B cell (primary cell): ENCODE data around the gene TINAG. TPM values are rescaled to one million over a fixed set of nuclear protein-coding genes. Genes with fewer than 3 reads are reported as not detected.

Experiments used
- ATAC-seq: fragments of 200-7000 bp; cut with Tn5 transposase; one replicate; pipeline ENCODE4 v1.10.0; 2021; ENCODE audit warnings: low read depth, mild to moderate bottlenecking, moderate number of reproducible peaks, moderate library complexity
- CTCF ChIA-PET: fragments of 350-600 bp; sonication (Branson Sonifier 250); formaldehyde crosslinking; loops from one replicate; lab custom pipeline; 2021; ENCODE audit warnings: antibody characterized with exemption, inconsistent platforms; lab: Charles Lee
- POLR2A ChIA-PET: fragments of 350-600 bp; sonication (Branson Sonifier 250); formaldehyde crosslinking; loops from one replicate; lab custom pipeline; 2021; ENCODE audit warnings: antibody characterized with exemption; lab: Charles Lee
- DNase-seq: peaks from one replicate; pipeline ENCODE4 v3.0.0; 2013
- H2AFZ ChIP-seq: 2 replicates; pipeline ENCODE4 v1.6.1; 2012; ENCODE audit warnings: mild to moderate bottlenecking, low read depth, low read length; ENCODE audit not compliant: insufficient read depth, poor library complexity, severe bottlenecking
- H3K27ac ChIP-seq, 2 donors: 1 replicate in 1 of 2; 2 replicates in 1 of 2; pipeline ENCODE4 v1.5.1; 2012 to 2013; ENCODE audit warnings: low read length in 2 of 2, mild to moderate bottlenecking in 2 of 2, moderate library complexity in 1 of 2
- H3K27me3 ChIP-seq, 4 experiments: fragments of 200-600 bp in 1 of 4; sonication (generic) in 1 of 4; replicated peaks in 1 of 4; 1 replicate in 2 of 4; 2 replicates in 2 of 4; pipeline versions ENCODE4 v1.6.1 to v1.7.0; 2013 to 2016; ENCODE audit warnings: low read length in 3 of 4, mild to moderate bottlenecking in 2 of 4, mixed read lengths in 1 of 4, moderate library complexity in 1 of 4; ENCODE audit not compliant: insufficient read depth in 4 of 4, control insufficient read depth in 3 of 4; ENCODE audit errors: control extremely low read depth in 1 of 4
- H3K36me3 ChIP-seq, 2 experiments: replicated peaks in 1 of 2; 1 replicate in 1 of 2; 2 replicates in 1 of 2; pipeline versions ENCODE4 v1.6.1 to v1.7.1; 2013; ENCODE audit warnings: low read length in 1 of 2; ENCODE audit not compliant: insufficient read depth in 2 of 2, control insufficient read depth in 1 of 2; ENCODE audit errors: control extremely low read depth in 1 of 2, extremely low read depth in 1 of 2
- H3K4me1 ChIP-seq, 2 donors: fragments of 200-600 bp in 1 of 2; sonication (generic) in 1 of 2; 1 replicate in 1 of 2; 2 replicates in 1 of 2; pipeline versions ENCODE4 v1.5.1 to v1.6.1; 2013 to 2017; ENCODE audit warnings: low read length in 2 of 2; ENCODE audit not compliant: control insufficient read depth in 2 of 2, insufficient read depth in 2 of 2
- H3K4me2 ChIP-seq: replicated peaks from 2 replicates; pipeline ENCODE3; 2012; ENCODE audit warnings: mild to moderate bottlenecking, low read depth, low read length; ENCODE audit not compliant: poor library complexity, severe bottlenecking
- H3K4me3 ChIP-seq, 5 experiments: fragments of 200-600 bp in 1 of 5; sonication (generic) in 1 of 5; 1 replicate in 3 of 5; 2 replicates in 2 of 5; pipeline versions ENCODE4 v1.5.1 to v1.7.0; 2011 to 2016; ENCODE audit warnings: low read length in 4 of 5, mild to moderate bottlenecking in 4 of 5, low read depth in 2 of 5, control low read depth in 1 of 5, moderate library complexity in 1 of 5; ENCODE audit not compliant: insufficient read depth in 1 of 5; ENCODE audit errors: control extremely low read depth in 1 of 5, extremely low read depth in 1 of 5
- H3K79me2 ChIP-seq: fragments of 200-600 bp; sonication (generic); one replicate; pipeline ENCODE4 v1.6.0; 2016; ENCODE audit warnings: low read length; ENCODE audit not compliant: control insufficient read depth, insufficient read depth
- H3K9ac ChIP-seq: fragments of 200-600 bp; sonication (generic); 2 replicates; pipeline ENCODE4 v1.6.1; 2017; ENCODE audit warnings: mild to moderate bottlenecking, low read length, moderate library complexity
- H3K9me3 ChIP-seq, 3 donors: one replicate each; pipeline versions ENCODE4 v1.6.1 to v1.7.1; 2013; ENCODE audit warnings: low read length in 2 of 3; ENCODE audit not compliant: control insufficient read depth in 2 of 3, insufficient read depth in 1 of 3; ENCODE audit errors: control extremely low read depth in 1 of 3
- H4K20me1 ChIP-seq: 2 replicates; pipeline ENCODE4 v1.6.0; 2012; ENCODE audit warnings: mild to moderate bottlenecking, low read length; ENCODE audit not compliant: insufficient read depth, control insufficient read depth, poor library complexity, severe bottlenecking
- H3K27ac Mint-ChIP-seq: one replicate; pipeline ENCODE4 v1.8.0; 2021; ENCODE audit warnings: mixed read lengths
- H3K27me3 Mint-ChIP-seq: one replicate; pipeline ENCODE4 v1.8.0; 2021; ENCODE audit warnings: mixed read lengths
- H3K4me1 Mint-ChIP-seq: one replicate; pipeline ENCODE4 v1.8.0; 2021; ENCODE audit warnings: mixed read lengths
- H3K4me3 Mint-ChIP-seq: one replicate; pipeline ENCODE4 v1.8.0; 2021; ENCODE audit warnings: mixed read lengths
- H3K9me3 Mint-ChIP-seq: one replicate; pipeline ENCODE4 v1.8.0; 2022; ENCODE audit warnings: mixed read lengths; ENCODE audit not compliant: insufficient read depth
- EZH2 ChIP-seq: IDR thresholded peaks from 2 replicates; pipeline ENCODE4 v1.6.1; 2012; ENCODE audit warnings: borderline replicate concordance, low read depth, mild to moderate bottlenecking, moderate library complexity, low read length; ENCODE audit not compliant: insufficient read depth, poor library complexity, severe bottlenecking
- WGBS: methylation state at CpG from one replicate; pipeline ENCODE4 v1.1.5; 2013; ENCODE audit warnings: missing lambda C conversion rate; ENCODE audit not compliant: insufficient coverage; 5-methylcytosine and 5-hydroxymethylcytosine counted together
- intact Hi-C: fragments of 100-400 bp; cut with micrococcal nuclease; formaldehyde crosslinking; loops from one replicate; pipeline ENCODE4 v1.10.0; 2022
- polyA plus RNA-seq: library from polyadenylated mRNA; depleted of rRNA; stranded (reverse); fragments of >200 nt; gene quantifications from 2 replicates; pipeline ENCODE4 v1.2.3, GENCODE V29; 2012
- total RNA-seq, 2 donors: library from RNA; stranded (reverse); fragments of 120-200 nt in 1 of 2; gene quantifications; 1 replicate in 1 of 2; 2 replicates in 1 of 2; pipeline versions ENCODE4 v1.2.3 to v1.2.4, GENCODE V29; 2013 to 2022
- TF ChIP-seq, protein P1 (sequence below): fragments of 200-600 bp; IDR thresholded peaks from one replicate; pipeline ENCODE4 v1.8.0; 2022; ENCODE audit warnings: antibody characterized with exemption, mild to moderate bottlenecking

Gene TINAG
- total and polyA plus RNA-seq, 2 donors (not counting 1 experiment from before 2014, with no cell fraction given): not detected

DNA sequence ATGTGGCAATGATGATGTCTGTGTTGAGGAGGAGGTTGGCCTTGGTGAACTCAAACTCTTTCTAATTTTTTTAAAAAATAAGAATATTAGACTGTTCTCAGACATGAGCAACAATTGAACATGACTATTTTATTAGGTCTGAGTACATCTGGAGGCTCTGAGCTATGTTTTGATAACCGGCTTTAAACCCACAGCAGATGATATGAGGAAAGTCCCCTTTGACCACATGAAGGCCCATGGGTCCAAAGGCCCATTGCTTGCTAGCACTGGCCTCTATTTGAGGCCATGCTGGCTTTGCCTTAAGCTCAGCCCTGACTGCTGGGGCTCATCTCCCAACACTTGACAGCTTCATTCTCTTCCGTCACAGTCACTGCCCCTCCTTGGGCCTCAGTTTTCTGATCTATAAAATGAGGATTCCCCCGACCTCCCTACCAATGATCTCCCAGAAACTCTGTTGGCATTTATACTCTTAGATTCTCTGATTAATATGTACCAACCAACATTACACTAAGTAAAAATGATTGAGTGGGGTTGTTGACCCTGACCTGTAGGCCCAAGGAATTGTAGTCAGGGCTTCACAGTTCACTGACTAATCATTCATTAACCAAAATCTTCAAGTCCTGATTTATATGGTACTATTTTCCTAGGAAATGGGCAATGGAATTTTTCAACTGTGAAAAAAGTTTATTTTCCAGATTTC, 23.9 kb upstream of the TINAG start:
- ChIA-PET POLR2A (no interaction called here), CTCF (no interaction called here)

DNA sequence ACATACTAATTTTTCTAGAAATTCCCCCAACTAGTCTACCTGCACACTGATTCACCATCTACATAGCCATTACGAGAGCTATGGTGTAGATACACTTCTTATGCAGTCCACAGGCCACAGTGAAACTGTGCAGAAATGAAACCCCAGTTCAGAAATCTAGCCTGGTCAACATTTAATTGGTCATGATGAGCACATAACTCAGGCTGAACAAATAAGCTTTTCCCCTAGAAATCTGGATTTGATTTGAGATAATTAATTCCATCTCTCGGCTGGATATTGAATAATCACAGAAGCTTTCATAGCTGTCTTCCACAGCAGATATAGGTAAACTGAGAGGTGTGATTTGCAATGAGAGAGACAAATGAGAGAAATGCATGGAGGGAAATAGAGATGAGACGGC, 22.6 kb upstream of the TINAG start:
- ATAC-seq (no peak), DNase-seq (no peak)
- Histone ChIP-seq H3K9me3 (no peaks in the 10 kb centered on the region), H3K36me3 (no peaks in the 10 kb centered on the region), H3K9ac (no peak overlapping the region), H3K27ac (no peak overlapping the region), H4K20me1 (no peaks in the 10 kb centered on the region), H3K27me3 (no peaks in the 10 kb centered on the region), H3K4me1 (no peaks in the 10 kb centered on the region), H3K79me2 (no peaks in the 10 kb centered on the region), H3K4me3 (no peak overlapping the region), H3K4me2 (no peak overlapping the region), H2AFZ (no peak overlapping the region)
- no peak for TF ChIP-seq EZH2
- TF ChIP-seq, protein P1, sequence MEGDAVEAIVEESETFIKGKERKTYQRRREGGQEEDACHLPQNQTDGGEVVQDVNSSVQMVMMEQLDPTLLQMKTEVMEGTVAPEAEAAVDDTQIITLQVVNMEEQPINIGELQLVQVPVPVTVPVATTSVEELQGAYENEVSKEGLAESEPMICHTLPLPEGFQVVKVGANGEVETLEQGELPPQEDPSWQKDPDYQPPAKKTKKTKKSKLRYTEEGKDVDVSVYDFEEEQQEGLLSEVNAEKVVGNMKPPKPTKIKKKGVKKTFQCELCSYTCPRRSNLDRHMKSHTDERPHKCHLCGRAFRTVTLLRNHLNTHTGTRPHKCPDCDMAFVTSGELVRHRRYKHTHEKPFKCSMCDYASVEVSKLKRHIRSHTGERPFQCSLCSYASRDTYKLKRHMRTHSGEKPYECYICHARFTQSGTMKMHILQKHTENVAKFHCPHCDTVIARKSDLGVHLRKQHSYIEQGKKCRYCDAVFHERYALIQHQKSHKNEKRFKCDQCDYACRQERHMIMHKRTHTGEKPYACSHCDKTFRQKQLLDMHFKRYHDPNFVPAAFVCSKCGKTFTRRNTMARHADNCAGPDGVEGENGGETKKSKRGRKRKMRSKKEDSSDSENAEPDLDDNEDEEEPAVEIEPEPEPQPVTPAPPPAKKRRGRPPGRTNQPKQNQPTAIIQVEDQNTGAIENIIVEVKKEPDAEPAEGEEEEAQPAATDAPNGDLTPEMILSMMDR: no peak
- no peak overlapping the region for H3K4me3 Mint-ChIP-seq
- intact Hi-C loops: no loop called here
- peaks cover 2% of the 10 kb centered on the region for H3K4me1 Mint-ChIP-seq
- H3K27ac Mint-ChIP-seq: no peak overlapping the region
- ChIA-PET CTCF (no interaction called here), POLR2A (no interaction called here)
- WGBS: 78% methylated on average over 1 of the region's 3 CpGs
- H3K27me3 Mint-ChIP-seq: no peaks in the 10 kb centered on the region
- no peaks in the 10 kb centered on the region for H3K9me3 Mint-ChIP-seq

More for the DNA sequence above, 23.9 kb upstream of the TINAG start:
- H3K79me2 ChIP-seq: no peaks in the 10 kb centered on the region
- no peak for TF ChIP-seq EZH2
- TF ChIP-seq, protein P1: no peak
- H3K4me2 ChIP-seq: no peak overlapping the region
- H3K4me1 ChIP-seq: no peaks in the 10 kb centered on the region
- DNase-seq (no peak), ATAC-seq (no peak)
- H3K4me3 ChIP-seq: no peak overlapping the region
- intact Hi-C loops: no loop called here
- Mint-ChIP-seq H3K4me3 (no peak overlapping the region), H3K27me3 (no peaks in the 10 kb centered on the region), H3K9me3 (peaks cover 2% of the 10 kb centered on the region), H3K4me1 (no peaks in the 10 kb centered on the region), H3K27ac (no peak overlapping the region)
- WGBS: 83% methylated on average over 2 of the region's 3 CpGs
- H3K9me3 ChIP-seq: no peaks in the 10 kb centered on the region
- no peaks in the 10 kb centered on the region for H3K36me3 ChIP-seq
- H3K9ac ChIP-seq: no peak overlapping the region
- H3K27ac ChIP-seq: no peak overlapping the region
- H4K20me1 ChIP-seq: no peaks in the 10 kb centered on the region
- no peak overlapping the region for H2AFZ ChIP-seq
- H3K27me3 ChIP-seq: no peaks in the 10 kb centered on the region
